Dermis microvascular lymphatic vessel endothelial cell (primary cell): ENCODE measurements around the gene EXOC3L1. TPM values are rescaled to one million over a fixed set of nuclear protein-coding genes. Genes with fewer than 3 reads are reported as not detected.
A peak's percentile ranks its signal among the peaks of the same experiment; 100 is the strongest.

ENCODE experiments used
- DNase-seq, 2 donors: peaks; one replicate each; pipeline versions ENCODE4 v3.0.0 to v3.0.0-alpha.2; 2010; ENCODE audit warnings: low read depth in 2 of 2
- total RNA-seq: library from RNA; depleted of rRNA; stranded (reverse); fragments of >200 nt; gene quantifications from 2 replicates; pipeline ENCODE4 v1.2.1, GENCODE V29; 2014

The EXOC3L1 gene
- total RNA-seq, 1 donor from 2014 or later: 38.8 TPM

DNA sequence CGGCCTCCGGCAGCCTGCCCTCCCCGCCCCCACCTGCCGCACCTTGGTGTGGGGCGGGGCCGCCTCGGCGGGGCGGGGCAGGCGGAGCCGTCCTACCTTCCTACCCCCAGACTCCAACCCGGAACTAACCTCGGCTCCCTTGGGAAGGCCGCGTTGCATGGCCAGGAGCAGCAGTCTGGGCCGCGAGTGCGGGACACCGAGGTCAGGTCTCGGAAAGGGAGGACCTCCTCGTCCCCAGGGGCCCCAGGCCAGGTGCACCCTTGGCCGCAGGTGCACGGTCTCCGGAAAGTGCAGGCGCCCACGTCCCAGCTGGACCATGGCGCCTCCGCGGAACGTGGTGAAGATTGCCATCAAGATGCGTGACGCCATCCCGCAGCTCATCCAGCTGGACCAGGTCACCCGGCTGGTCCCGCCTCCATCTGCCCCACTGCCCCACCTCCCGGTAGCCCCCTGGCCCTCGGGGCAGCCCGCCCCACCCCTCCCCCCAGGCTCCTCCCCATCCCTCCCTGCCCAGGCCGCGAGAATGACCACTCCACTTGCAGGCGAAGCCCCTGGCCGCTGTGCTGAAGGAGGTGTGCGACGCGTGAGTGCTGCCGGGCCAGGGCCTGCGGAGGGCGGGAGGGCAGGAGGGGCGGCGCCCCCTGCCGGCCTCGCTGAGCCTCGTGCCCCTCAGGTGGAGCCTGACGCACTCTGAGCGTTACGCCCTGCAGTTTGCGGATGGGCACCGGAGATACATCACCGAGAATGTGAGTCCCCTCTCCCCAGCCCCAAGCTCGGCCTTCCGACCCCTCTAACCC, 9.3 kb upstream of the EXOC3L1 start, which contains the start of gene ELMO3:
TSS of gene ELMO3 (plus strand) at position 121 of the 797 bp plus-strand sequence. CDS start at position 317, 196 bp downstream.
- no peak for DNase-seq

DNA sequence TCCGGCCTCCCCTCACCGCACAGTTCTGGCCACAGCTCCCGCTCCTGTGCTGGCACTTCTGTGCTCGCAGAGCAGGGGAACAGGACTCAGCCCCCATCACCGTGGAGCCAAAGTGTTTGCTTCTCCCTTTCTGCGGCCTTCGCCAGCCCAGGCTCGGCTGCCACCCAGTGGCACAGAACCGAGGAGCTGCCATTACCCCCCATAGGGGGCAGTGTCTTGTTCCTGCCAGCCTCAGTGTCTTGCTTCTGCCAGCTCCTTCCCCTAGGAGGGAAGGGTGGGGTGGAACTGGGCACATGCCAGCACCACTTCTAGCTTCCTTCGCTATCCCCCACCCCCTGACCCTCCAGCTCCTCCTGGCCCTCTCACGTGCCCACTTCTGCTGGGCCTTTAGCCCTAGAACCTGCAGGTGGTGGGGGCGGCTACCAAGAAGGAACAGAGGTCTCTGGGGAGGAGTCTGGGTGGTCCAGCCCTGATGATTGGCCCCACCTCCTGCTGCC, 8.3 kb upstream of the EXOC3L1 start:
- peak in 1 of 2 donors; percentile 53 for DNase-seq

- DNase-seq: no peak
Measured at GRCh38 chr16:67197704-67198103, 7.8 kb upstream of the EXOC3L1 start.

- no peak for DNase-seq
Measured at GRCh38 chr16:67196881-67197280, 6.9 kb upstream of the EXOC3L1 start.

DNA sequence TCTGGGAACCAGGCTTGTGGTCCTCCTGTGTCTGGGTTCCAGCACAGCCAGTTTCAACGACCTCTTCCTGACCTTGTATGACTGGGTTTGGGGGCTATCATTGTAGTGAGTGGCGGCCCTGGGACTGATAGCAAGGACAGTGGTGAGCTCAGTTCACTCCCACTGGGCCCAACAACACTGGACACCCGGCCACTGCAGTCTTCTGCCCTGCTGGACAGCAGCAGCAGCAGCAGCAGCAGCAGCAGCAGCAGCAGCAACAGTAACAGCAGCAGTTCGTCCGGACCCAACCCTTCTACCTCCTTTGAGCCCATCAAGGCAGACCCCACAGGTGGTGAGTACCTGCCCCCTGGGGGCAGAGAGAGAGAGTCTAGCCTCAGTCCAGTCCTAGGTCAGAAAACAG, 5.7 kb upstream of the EXOC3L1 start:
- DNase-seq: no peak

GRCh38 chr16:67194260-67194659, 4.3 kb upstream of the EXOC3L1 start:
- DNase-seq: no peak

GRCh38 chr16:67193536-67193935, 3.6 kb upstream of the EXOC3L1 start:
- DNase-seq: no peak

- DNase-seq: no peak
Measured at GRCh38 chr16:67192781-67193361, 2.9 kb upstream of the EXOC3L1 start.

GRCh38 chr16:67191995-67192681, 2.2 kb upstream of the EXOC3L1 start, which contains the start of gene E2F4:
Gene E2F4, plus strand, starts transcription at chr16:67192155. Its CDS starts 73 bp downstream, at chr16:67192228.
- peak; percentile 87 to 96 for DNase-seq

GRCh38 chr16:67191411-67191994, 1.6 kb upstream of the EXOC3L1 start:
- DNase-seq: no peak

DNA sequence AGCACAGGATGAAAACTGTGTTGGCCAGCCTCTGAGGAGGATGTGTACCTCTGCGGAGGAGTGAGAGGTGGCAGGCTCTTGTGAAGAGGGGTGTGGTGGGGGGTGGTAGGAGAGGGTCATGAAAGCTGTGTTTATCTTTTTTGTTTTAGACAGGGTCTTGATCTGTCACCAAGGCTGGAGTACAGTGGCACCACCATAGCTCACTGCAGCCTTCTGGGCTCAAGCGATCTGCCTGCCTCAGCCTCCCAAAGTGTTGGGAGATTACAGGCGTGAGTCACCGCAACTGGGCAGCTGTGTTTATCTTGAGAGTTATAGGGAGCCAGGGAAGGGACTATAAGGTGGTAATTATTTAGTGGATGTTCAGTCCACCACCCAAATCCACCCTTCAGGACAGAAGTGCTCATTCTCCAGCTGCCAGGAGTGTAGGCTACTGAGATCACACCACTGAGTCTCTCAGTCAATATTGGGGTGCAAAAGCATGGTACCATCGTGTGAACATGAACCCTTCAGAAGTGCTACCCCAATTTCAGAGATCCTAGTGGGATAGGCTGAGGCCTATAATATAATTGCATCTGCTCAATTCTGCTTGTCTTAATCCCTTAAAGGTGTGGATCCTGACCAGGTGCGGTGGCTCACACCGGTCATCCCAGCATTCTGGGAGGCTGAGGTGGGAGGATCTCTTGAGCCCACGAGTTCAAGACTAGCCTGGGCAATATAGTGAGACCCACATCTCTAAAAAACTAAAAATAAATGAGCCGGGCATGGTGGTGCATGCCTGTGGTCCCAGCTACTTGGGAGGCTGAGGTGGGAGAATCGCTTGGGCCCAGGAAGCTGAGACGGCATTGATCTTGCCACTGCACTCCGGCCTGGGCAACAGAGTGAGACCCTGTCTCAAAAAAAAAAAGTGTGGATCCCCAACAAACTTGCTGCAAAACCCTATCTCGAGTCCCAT, 788 bp upstream of the EXOC3L1 start:
- peak in 1 of 2 donors; percentile 34 for DNase-seq

DNA sequence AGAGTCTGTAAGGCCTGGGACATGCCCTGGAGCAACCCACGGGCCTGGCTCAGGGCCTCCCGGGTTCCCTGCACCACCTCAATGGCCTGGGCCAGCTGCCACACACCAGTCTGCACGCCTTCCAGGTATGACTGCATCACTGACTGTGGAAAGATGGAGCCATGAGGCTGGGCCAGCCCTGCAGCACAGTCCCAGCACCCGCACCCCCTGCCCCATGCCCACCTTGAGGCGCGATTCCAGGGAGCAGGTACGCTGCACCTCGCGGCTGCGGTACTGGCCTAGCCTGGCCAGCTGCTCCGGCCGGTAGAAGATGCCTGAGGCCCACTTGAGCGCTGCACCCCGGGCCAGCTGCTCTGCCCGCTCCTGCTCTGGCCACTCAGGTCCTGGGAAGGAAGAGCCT, 1.1 kb downstream of the EXOC3L1 start:
- DNase-seq: no peak

- no peak for DNase-seq
Measured at GRCh38 chr16:67188323-67188722, 1.6 kb downstream of the EXOC3L1 start.

GRCh38 chr16:67187175-67187890, 2.6 kb downstream of the EXOC3L1 start:
- DNase-seq: no peak

DNA sequence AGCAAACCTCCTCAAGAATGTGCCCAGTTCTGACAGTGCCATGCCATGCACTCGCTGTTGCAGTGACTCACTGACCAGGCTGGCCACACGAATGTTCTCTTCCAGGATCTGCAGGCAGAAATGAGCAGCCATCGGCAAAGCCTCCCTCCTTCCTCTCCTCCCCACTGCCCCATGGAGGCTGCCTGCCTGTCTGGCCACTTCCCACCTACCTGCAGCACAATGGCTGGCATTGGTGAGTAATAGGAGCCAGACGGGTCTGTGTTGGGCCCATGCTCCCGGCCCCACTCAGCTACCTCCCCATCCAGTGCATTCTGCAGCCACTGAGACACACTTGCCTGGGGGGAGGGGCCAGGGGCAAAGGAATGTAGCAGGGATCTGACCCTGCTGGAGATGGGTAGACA, 3.4 kb downstream of the EXOC3L1 start:
- no peak for DNase-seq

DNA sequence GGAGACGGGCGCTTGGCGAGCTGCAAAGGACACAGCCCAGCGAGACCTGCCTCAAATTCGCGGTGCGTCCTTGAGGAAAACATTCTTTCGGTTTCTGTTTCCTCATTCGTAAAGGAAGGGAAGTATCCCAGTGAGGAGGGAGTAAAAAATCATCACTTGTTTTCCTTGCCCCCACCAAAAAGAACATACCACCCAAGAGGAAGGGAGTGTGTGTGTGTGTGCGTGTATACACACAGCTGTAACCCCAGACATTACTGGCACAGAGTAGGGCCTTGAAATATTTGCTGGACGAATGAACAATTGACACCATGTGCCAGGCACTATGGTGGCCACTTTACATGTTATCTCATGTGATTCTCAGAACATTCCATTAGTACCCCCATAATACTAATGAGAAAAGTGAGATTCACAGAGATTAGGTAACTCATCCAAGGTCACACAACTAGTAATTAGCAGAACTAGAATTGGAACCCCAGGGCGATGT, 4.2 kb downstream of the EXOC3L1 start:
- no peak for DNase-seq

- peak; percentile 60 to 88 for DNase-seq
Measured at GRCh38 chr16:67184995-67185650, 4.8 kb downstream of the EXOC3L1 start.

DNA sequence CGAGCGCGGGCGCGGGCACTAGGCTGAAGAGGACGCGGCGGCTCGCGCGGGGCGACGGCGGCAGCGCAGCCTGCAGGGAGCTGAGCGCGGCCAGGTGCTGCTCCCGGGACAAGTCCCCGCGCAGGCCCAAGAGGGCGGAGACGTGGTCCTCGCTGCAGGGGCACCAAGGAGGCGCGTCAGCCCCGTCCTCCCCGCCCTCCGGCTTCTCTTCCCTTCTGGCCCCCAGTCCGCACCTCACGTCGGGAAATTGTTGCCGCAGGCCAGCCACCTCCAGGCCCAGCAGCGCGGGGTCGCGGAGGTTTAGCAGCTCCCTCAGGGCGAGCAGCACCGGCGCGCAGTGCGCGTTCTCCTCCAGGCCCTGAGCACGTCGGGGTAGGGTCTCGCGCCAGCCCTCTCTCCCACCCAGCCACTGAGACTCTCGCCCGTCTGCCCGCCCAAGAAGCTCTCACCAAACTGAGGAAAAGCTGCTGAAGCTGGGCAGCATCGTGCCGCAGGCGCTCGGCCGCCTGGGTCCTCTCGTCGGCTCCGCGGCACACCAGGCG, 5.4 kb downstream of the EXOC3L1 start:
- no peak for DNase-seq
